GM19397 (cell line): ENCODE data around the gene GNE.
A peak's percentile ranks its signal among the peaks of the same experiment; 100 is the strongest.

Source experiments
- ATAC-seq: cut with Tn5 transposase; IDR thresholded peaks from one replicate; pipeline ENCODE4 v1.9.1; 2021; ENCODE audit warnings: mild to moderate bottlenecking, moderate library complexity; ENCODE audit not compliant: unreplicated experiment

GNE gene

GRCh38 chr9:36169708-36170107 is 88.5 kb downstream of the GNE start:
- no peak for ATAC-seq

GRCh38 chr9:36169166-36169565 is 89.1 kb downstream of the GNE start, which contains the start of gene CCIN:
Gene CCIN, plus strand, starts transcription at chr9:36169388. Its CDS starts 115 bp downstream, at chr9:36169503.
- ATAC-seq: no peak

GRCh38 chr9:36166168-36166927 is 91.9 kb downstream of the GNE start:
- peak; percentile 89 for ATAC-seq

- ATAC-seq: no peak
These were observed 92.5 kb downstream of the GNE start for GRCh38 chr9:36165826-36166167.

GRCh38 chr9:36164989-36165388 is 93.3 kb downstream of the GNE start:
- ATAC-seq: no peak
